CD8-positive, alpha-beta memory T cell (primary cell): Measurements from ENCODE around the gene ACOT2. TPM values are rescaled to one million over a fixed set of nuclear protein-coding genes. Genes with fewer than 3 reads are reported as not detected.
A peak's percentile ranks its signal among the peaks of the same experiment; 100 is the strongest.
"Not testable (repeated sequence)": the region's sequence is repeated elsewhere in the genome, so short reads cannot be mapped to it uniquely, and the experiment has no call there.

Experiments used
- CTCF ChIA-PET: fragments of 350-600 bp; sonication (Branson Sonifier 250); formaldehyde crosslinking; loops from one replicate; lab custom pipeline; 2021; ENCODE audit warnings: antibody characterized with exemption; lab: Charles Lee
- POLR2A ChIA-PET: fragments of 350-600 bp; sonication (Branson Sonifier 250); formaldehyde crosslinking; loops from one replicate; lab custom pipeline; 2021; ENCODE audit warnings: antibody characterized with exemption; lab: Charles Lee
- DNase-seq, 5 donors: peaks; one replicate each; pipeline versions ENCODE4 v3.0.0 to v3.0.0-alpha.2; 2020 to 2022; ENCODE audit warnings: mixed read lengths in 1 of 5
- H3K27ac ChIP-seq: one replicate; pipeline ENCODE4 v1.7.0; 2013; ENCODE audit warnings: low read depth, mild to moderate bottlenecking, low read length, moderate library complexity
- H3K27me3 ChIP-seq: 2 replicates; pipeline ENCODE4 v1.7.0; 2013; ENCODE audit warnings: low read length, mild to moderate bottlenecking; ENCODE audit not compliant: insufficient read depth, poor library complexity, severe bottlenecking
- H3K36me3 ChIP-seq: 2 replicates; pipeline ENCODE4 v1.7.0; 2013; ENCODE audit warnings: mild to moderate bottlenecking, low read length, moderate library complexity; ENCODE audit not compliant: insufficient read depth
- H3K4me1 ChIP-seq: 2 replicates; pipeline ENCODE4 v1.7.0; 2013; ENCODE audit warnings: mild to moderate bottlenecking, low read length, moderate library complexity; ENCODE audit not compliant: insufficient read depth
- H3K4me3 ChIP-seq: 2 replicates; pipeline ENCODE4 v1.7.0; 2013; ENCODE audit warnings: mild to moderate bottlenecking, low read length
- H3K9me3 ChIP-seq: 2 replicates; pipeline ENCODE4 v1.7.0; 2013; ENCODE audit warnings: mild to moderate bottlenecking, low read length
- H3K27ac Mint-ChIP-seq, 8 donors: one replicate each; pipeline ENCODE4 v1.8.0; 2020 to 2021; ENCODE audit warnings: mixed read lengths in 8 of 8, mild to moderate bottlenecking in 6 of 8, inconsistent platforms in 3 of 8, moderate library complexity in 3 of 8
- H3K27me3 Mint-ChIP-seq, 2 donors: one replicate each; pipeline ENCODE4 v1.8.0; 2020 to 2021; ENCODE audit warnings: mixed read lengths in 2 of 2, mild to moderate bottlenecking in 1 of 2, moderate library complexity in 1 of 2
- H3K36me3 Mint-ChIP-seq, 3 donors: one replicate each; pipeline ENCODE4 v1.8.0; 2020 to 2021; ENCODE audit warnings: mixed read lengths in 3 of 3, inconsistent platforms in 1 of 3, mild to moderate bottlenecking in 1 of 3
- H3K4me1 Mint-ChIP-seq, 3 donors: one replicate each; pipeline ENCODE4 v1.8.0; 2020 to 2021; ENCODE audit warnings: mixed read lengths in 3 of 3, inconsistent platforms in 1 of 3, mild to moderate bottlenecking in 1 of 3
- H3K4me3 Mint-ChIP-seq, 7 donors: one replicate each; pipeline ENCODE4 v1.8.0; 2020 to 2021; ENCODE audit warnings: mixed read lengths in 7 of 7, mild to moderate bottlenecking in 6 of 7, moderate library complexity in 4 of 7, inconsistent platforms in 2 of 7
- H3K9me3 Mint-ChIP-seq, 5 donors: one replicate each; pipeline ENCODE4 v1.8.0; 2020 to 2022; ENCODE audit warnings: mixed read lengths in 5 of 5, mild to moderate bottlenecking in 3 of 5, moderate library complexity in 2 of 5, inconsistent platforms in 1 of 5
- polyA plus RNA-seq: library from polyadenylated mRNA; unstranded; fragments of 300-500 nt; fragmentation: Illumina TruSeq; gene quantifications from one replicate; pipeline ENCODE4 v1.2.3, GENCODE V29; 2021
- total RNA-seq, 2 experiments: library from RNA; stranded (reverse); gene quantifications; one replicate each; pipeline ENCODE4 v1.2.3, GENCODE V29; 2021

The ACOT2 gene
- 10 to 100 TPM; 16.2 to 16.4 TPM for total RNA-seq
- polyA plus RNA-seq: 22.4 TPM

GRCh38 chr14:73569185-73569958, at the start of gene ACOT2:
Gene ACOT2 (plus strand): TSS chr14:73569213. CDS start chr14:73569241, 28 bp downstream.
- not testable (repeated sequence) for H3K9me3 Mint-ChIP-seq, H3K9me3 ChIP-seq, H3K36me3 ChIP-seq, H3K27me3 Mint-ChIP-seq, H3K27me3 ChIP-seq
- POLR2A ChIA-PET: interaction anchor here (0.6 to 2.8 kb wide), 18 partner anchors 23 to 515 kb away, joined by 3 to 46 read pairs (median 3); partner anchors contain the start of genes ACOT4, ACOT6, ALDH6A1 and LIN52
- Mint-ChIP-seq H3K27ac (peak within 1 kb of the TSS; percentile 94 to 99 (median 96)), H3K36me3 (peaks cover 1 to 36% (median 13%) of the 10 kb centered on the region in 3 donors), H3K4me1 (peaks cover 45 to 57% (median 49%) of the 10 kb centered on the region in 3 donors), H3K4me3 (peak within 1 kb of the TSS; percentile 90 to 99 (median 93))
- H3K4me1 ChIP-seq: peaks cover 23% of the 10 kb centered on the region
- peak within 1 kb of the TSS; percentile 67 for H3K27ac ChIP-seq
- CTCF ChIA-PET: interaction anchor here (0.6 to 5.4 kb wide), 17 partner anchors 10 to 491 kb away, joined by 3 to 44 read pairs (median 8); partner anchors contain the start of genes ACOT4, ACOT6 and RIOX1
- H3K4me3 ChIP-seq: peak within 1 kb of the TSS; percentile 83
- peak; percentile 56 to 87 (median 71) for DNase-seq

- Histone ChIP-seq H3K4me3 (no peak overlapping the region), H3K9me3 (no peaks in the 10 kb centered on the region), H3K27ac (no peak overlapping the region), H3K36me3 (no peaks in the 10 kb centered on the region), H3K4me1 (no peaks in the 10 kb centered on the region), H3K27me3 (no peaks in the 10 kb centered on the region)
- H3K27me3 Mint-ChIP-seq: no peaks in the 10 kb centered on the region
- DNase-seq: no peak
- ChIA-PET POLR2A (no interaction called here), CTCF (interaction anchor here (1.3 kb wide), 1 partner anchor 12 kb away, joined by 3 read pairs; no protein-coding TSS in a partner anchor)
- peaks cover 4 to 16% (median 6%) of the 10 kb centered on the region in 3 donors for H3K36me3 Mint-ChIP-seq
- no peaks in the 10 kb centered on the region for H3K9me3 Mint-ChIP-seq
- no peaks in the 10 kb centered on the region for H3K4me1 Mint-ChIP-seq
- H3K4me3 Mint-ChIP-seq: no peak overlapping the region
- H3K27ac Mint-ChIP-seq: no peak overlapping the region
Observed at GRCh38 chr14:73521229-73521628, 47.8 kb upstream of the ACOT2 start.

- no peaks in the 10 kb centered on the region for H3K9me3 Mint-ChIP-seq
- DNase-seq: no peak
- POLR2A ChIA-PET: no interaction called here
Observed at GRCh38 chr14:73524493-73524892, 44.5 kb upstream of the ACOT2 start.

GRCh38 chr14:73526036-73526984, 42.7 kb upstream of the ACOT2 start:
- no peak overlapping the region for H3K4me3 ChIP-seq
- Mint-ChIP-seq H3K4me1 (no peaks in the 10 kb centered on the region), H3K9me3 (no peaks in the 10 kb centered on the region), H3K36me3 (peaks cover 4 to 16% (median 7%) of the 10 kb centered on the region in 3 donors), H3K4me3 (no peak overlapping the region), H3K27me3 (no peaks in the 10 kb centered on the region), H3K27ac (no peak overlapping the region)
- H3K27me3 ChIP-seq: no peaks in the 10 kb centered on the region
- H3K27ac ChIP-seq: no peak overlapping the region
- H3K9me3 ChIP-seq: no peaks in the 10 kb centered on the region
- no peaks in the 10 kb centered on the region for H3K36me3 ChIP-seq
- no peaks in the 10 kb centered on the region for H3K4me1 ChIP-seq
- CTCF ChIA-PET: interaction anchor here (0.5 kb wide), 1 partner anchor 50 kb away, joined by 3 read pairs; no protein-coding TSS in a partner anchor
- no peak for DNase-seq
- POLR2A ChIA-PET: interaction anchor here (0.5 kb wide), 1 partner anchor 168 kb away, joined by 6 read pairs; no protein-coding TSS in a partner anchor

More at GRCh38 chr14:73524493-73524892, 44.5 kb upstream of the ACOT2 start:
- no peaks in the 10 kb centered on the region for H3K9me3 ChIP-seq
- no peaks in the 10 kb centered on the region for H3K36me3 ChIP-seq
- CTCF ChIA-PET: interaction anchor here (1.4 kb wide), 1 partner anchor 16 kb away, joined by 6 read pairs; no protein-coding TSS in a partner anchor
- H3K27ac ChIP-seq: no peak overlapping the region
- Mint-ChIP-seq H3K4me3 (no peak overlapping the region), H3K36me3 (peaks cover 6 to 16% (median 7%) of the 10 kb centered on the region in 3 donors), H3K4me1 (no peaks in the 10 kb centered on the region), H3K27ac (no peak overlapping the region), H3K27me3 (no peaks in the 10 kb centered on the region)
- H3K27me3 ChIP-seq: no peaks in the 10 kb centered on the region
- H3K4me3 ChIP-seq: no peak overlapping the region
- H3K4me1 ChIP-seq: no peaks in the 10 kb centered on the region

- H3K27me3 ChIP-seq, H3K27ac ChIP-seq, POLR2A ChIA-PET, H3K9me3 ChIP-seq, H3K9me3 Mint-ChIP-seq, H3K4me3 Mint-ChIP-seq, H3K36me3 ChIP-seq, H3K4me1 ChIP-seq, H3K27me3 Mint-ChIP-seq, DNase-seq, H3K4me3 ChIP-seq, CTCF ChIA-PET, H3K4me1 Mint-ChIP-seq, H3K27ac Mint-ChIP-seq, H3K36me3 Mint-ChIP-seq: not testable (repeated sequence)
Observed at GRCh38 chr14:73529356-73529755, 39.7 kb upstream of the ACOT2 start.

- H3K27ac Mint-ChIP-seq, H3K27ac ChIP-seq, H3K9me3 ChIP-seq, POLR2A ChIA-PET, H3K9me3 Mint-ChIP-seq, H3K4me1 ChIP-seq, DNase-seq, H3K4me3 Mint-ChIP-seq, H3K4me1 Mint-ChIP-seq, H3K36me3 ChIP-seq, H3K4me3 ChIP-seq, H3K36me3 Mint-ChIP-seq, H3K27me3 ChIP-seq, CTCF ChIA-PET: not testable (repeated sequence)
- H3K27me3 Mint-ChIP-seq: peaks cover 4 to 10% of the 10 kb centered on the region in 2 donors
Observed at GRCh38 chr14:73531971-73532370, 37.0 kb upstream of the ACOT2 start.

- POLR2A ChIA-PET, H3K36me3 Mint-ChIP-seq, H3K27me3 ChIP-seq, DNase-seq, H3K4me1 ChIP-seq, H3K27ac ChIP-seq, H3K4me3 ChIP-seq, H3K36me3 ChIP-seq, H3K9me3 ChIP-seq, H3K27ac Mint-ChIP-seq, H3K9me3 Mint-ChIP-seq: not testable (repeated sequence)
- Mint-ChIP-seq H3K27me3 (peaks cover 7 to 17% of the 10 kb centered on the region in 2 donors), H3K4me3 (peak overlapping the region in 4 of 7 donors; percentile 57 to 74 (median 64)), H3K4me1 (peaks cover 0 to 16% (median 1%) of the 10 kb centered on the region in 3 donors)
- CTCF ChIA-PET: interaction anchor here (0.9 to 2.5 kb wide), 4 partner anchors 28 to 97 kb away, joined by 3 to 11 read pairs (median 4); partner anchors contain the start of gene ACOT2
Observed at GRCh38 chr14:73537244-73538045, 31.6 kb upstream of the ACOT2 start.
